ENCODE measurements around the gene PNLIP.

The PNLIP gene

GRCh38 chr10:116538992-116539391 is 6.7 kb upstream of the PNLIP start:
- TF ChIP-seq CREB1 (IDR thresholded peaks at IDR 0.05; ENCODE audit: low read depth) (no peak), CEBPB (IDR thresholded peaks at IDR 0.05) (no peak), USF1 (IDR thresholded peaks at IDR 0.05) (no peak), TAF1 (IDR thresholded peaks at IDR 0.05; ENCODE audit: low read depth) (no peak), MAX (IDR thresholded peaks at IDR 0.05) (no peak), TCF12 (IDR thresholded peaks at IDR 0.05; ENCODE audit: low read depth) (no peak)

GRCh38 chr10:116540814-116541213 is 4.9 kb upstream of the PNLIP start:
- TF ChIP-seq RAD21 (IDR thresholded peaks at IDR 0.05; ENCODE audit: low read depth) (no peak), ZBTB7A (IDR thresholded peaks at IDR 0.05; ENCODE audit: low read depth) (no peak), EGR1 (IDR thresholded peaks at IDR 0.05) (no peak), EP300 (IDR thresholded peaks at IDR 0.05; ENCODE audit: borderline replicate concordance) (no peak), TCF12 (IDR thresholded peaks at IDR 0.05; ENCODE audit: low read depth) (no peak), YY1 (IDR thresholded peaks at IDR 0.05; ENCODE audit: low read depth) (no peak), CEBPB (IDR thresholded peaks at IDR 0.05) (no peak), TEAD4 (IDR thresholded peaks at IDR 0.05) (no peak), MAX (IDR thresholded peaks at IDR 0.05) (no peak), FOXM1 (IDR thresholded peaks at IDR 0.05; ENCODE audit: borderline replicate concordance, low read depth) (no peak), USF1 (IDR thresholded peaks at IDR 0.05) (no peak), NFIC (IDR thresholded peaks at IDR 0.05) (no peak), REST (IDR thresholded peaks at IDR 0.05; ENCODE audit: low read depth) (no peak), TAF1 (IDR thresholded peaks at IDR 0.05; ENCODE audit: low read depth) (no peak), CREB1 (IDR thresholded peaks at IDR 0.05; ENCODE audit: low read depth) (no peak)

GRCh38 chr10:116542007-116542677 is 3.6 kb upstream of the PNLIP start:
- TF ChIP-seq TCF12 (IDR thresholded peaks at IDR 0.05; ENCODE audit: low read depth): no peak

GRCh38 chr10:116545122-116545521 is 609 bp upstream of the PNLIP start:
- no peak for TF ChIP-seq CREB1 (IDR thresholded peaks at IDR 0.05; ENCODE audit: low read depth)
- TF ChIP-seq EP300 (IDR thresholded peaks at IDR 0.05; ENCODE audit: borderline replicate concordance): no peak
- no peak for TF ChIP-seq TAF1 (IDR thresholded peaks at IDR 0.05; ENCODE audit: low read depth)
- no peak for TF ChIP-seq NFIC (IDR thresholded peaks at IDR 0.05)
- TF ChIP-seq TCF12 (IDR thresholded peaks at IDR 0.05; ENCODE audit: low read depth): no peak
- no peak for TF ChIP-seq USF1 (IDR thresholded peaks at IDR 0.05)
- TF ChIP-seq ZBTB7A (IDR thresholded peaks at IDR 0.05; ENCODE audit: low read depth): no peak
- no peak for TF ChIP-seq TEAD4 (IDR thresholded peaks at IDR 0.05)
- no peak for TF ChIP-seq MAX (IDR thresholded peaks at IDR 0.05)
- TF ChIP-seq RAD21 (IDR thresholded peaks at IDR 0.05; ENCODE audit: low read depth): no peak
- TF ChIP-seq FOXM1 (IDR thresholded peaks at IDR 0.05; ENCODE audit: borderline replicate concordance, low read depth): no peak
- TF ChIP-seq YY1 (IDR thresholded peaks at IDR 0.05; ENCODE audit: low read depth): no peak
- TF ChIP-seq CEBPB (IDR thresholded peaks at IDR 0.05): no peak
- no peak for TF ChIP-seq REST (IDR thresholded peaks at IDR 0.05; ENCODE audit: low read depth)
- no peak for TF ChIP-seq EGR1 (IDR thresholded peaks at IDR 0.05)

GRCh38 chr10:116548301-116548700 is 2.6 kb downstream of the PNLIP start:
- TF ChIP-seq NFIC (IDR thresholded peaks at IDR 0.05): no peak
- no peak for TF ChIP-seq MAX (IDR thresholded peaks at IDR 0.05)
- TF ChIP-seq YY1 (IDR thresholded peaks at IDR 0.05; ENCODE audit: low read depth): no peak
- TF ChIP-seq USF1 (IDR thresholded peaks at IDR 0.05): no peak
- no peak for TF ChIP-seq TEAD4 (IDR thresholded peaks at IDR 0.05)
- TF ChIP-seq RAD21 (IDR thresholded peaks at IDR 0.05; ENCODE audit: low read depth): no peak
- no peak for TF ChIP-seq TCF12 (IDR thresholded peaks at IDR 0.05; ENCODE audit: low read depth)
- no peak for TF ChIP-seq FOXM1 (IDR thresholded peaks at IDR 0.05; ENCODE audit: borderline replicate concordance, low read depth)
- TF ChIP-seq TAF1 (IDR thresholded peaks at IDR 0.05; ENCODE audit: low read depth): no peak
- no peak for TF ChIP-seq EP300 (IDR thresholded peaks at IDR 0.05; ENCODE audit: borderline replicate concordance)
- no peak for TF ChIP-seq ZBTB7A (IDR thresholded peaks at IDR 0.05; ENCODE audit: low read depth)
- TF ChIP-seq CEBPB (IDR thresholded peaks at IDR 0.05): no peak
- no peak for TF ChIP-seq REST (IDR thresholded peaks at IDR 0.05; ENCODE audit: low read depth)
- no peak for TF ChIP-seq CREB1 (IDR thresholded peaks at IDR 0.05; ENCODE audit: low read depth)
- no peak for TF ChIP-seq EGR1 (IDR thresholded peaks at IDR 0.05)

Measured in Ishikawa (cell line).